Neural progenitor cell (in vitro differentiated cells): ENCODE results near the gene PIRT.

Experiments used
- EZH2phosphoT487 ChIP-seq: fragments of 200-600 bp; sonication (generic); IDR thresholded peaks from 2 replicates; pipeline ENCODE4 v1.6.1; 2017; ENCODE audit warnings: antibody characterized with exemption
- TF ChIP-seq, protein P1 (sequence below): fragments of 200-600 bp; sonication (generic); IDR thresholded peaks from 2 replicates; pipeline ENCODE4 v1.5.1; 2017; ENCODE audit warnings: antibody characterized with exemption, mild to moderate bottlenecking

DNA sequence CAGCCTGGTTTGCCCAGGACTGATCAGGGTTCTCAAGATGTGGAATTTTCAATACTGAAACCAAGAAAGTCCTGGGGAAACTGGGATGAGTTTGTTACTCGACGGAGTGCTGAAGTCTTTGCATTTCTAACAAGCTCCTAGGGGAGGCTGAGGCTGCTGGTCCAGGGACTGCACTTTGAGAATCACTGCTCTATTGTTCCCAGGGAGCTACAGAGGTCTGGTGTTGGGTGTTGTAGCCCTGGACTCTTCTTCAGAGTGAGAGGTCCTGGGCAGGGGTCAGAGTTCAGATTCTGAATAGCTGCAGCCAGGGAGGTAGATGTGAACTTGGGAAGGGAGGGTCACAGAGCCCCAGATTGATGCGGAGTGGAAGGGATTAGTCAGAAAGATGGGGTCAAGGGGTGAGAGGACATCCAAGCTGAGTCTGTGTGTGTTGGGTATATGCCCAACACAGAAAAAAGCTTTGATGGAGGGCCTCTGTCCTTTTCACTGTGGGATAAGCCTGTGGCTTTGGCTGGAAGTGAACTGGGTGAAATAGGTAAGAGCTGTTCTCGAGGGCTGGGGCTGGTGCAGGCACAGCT lies 48.1 kb downstream of the PIRT start:
- TF ChIP-seq, protein P1, sequence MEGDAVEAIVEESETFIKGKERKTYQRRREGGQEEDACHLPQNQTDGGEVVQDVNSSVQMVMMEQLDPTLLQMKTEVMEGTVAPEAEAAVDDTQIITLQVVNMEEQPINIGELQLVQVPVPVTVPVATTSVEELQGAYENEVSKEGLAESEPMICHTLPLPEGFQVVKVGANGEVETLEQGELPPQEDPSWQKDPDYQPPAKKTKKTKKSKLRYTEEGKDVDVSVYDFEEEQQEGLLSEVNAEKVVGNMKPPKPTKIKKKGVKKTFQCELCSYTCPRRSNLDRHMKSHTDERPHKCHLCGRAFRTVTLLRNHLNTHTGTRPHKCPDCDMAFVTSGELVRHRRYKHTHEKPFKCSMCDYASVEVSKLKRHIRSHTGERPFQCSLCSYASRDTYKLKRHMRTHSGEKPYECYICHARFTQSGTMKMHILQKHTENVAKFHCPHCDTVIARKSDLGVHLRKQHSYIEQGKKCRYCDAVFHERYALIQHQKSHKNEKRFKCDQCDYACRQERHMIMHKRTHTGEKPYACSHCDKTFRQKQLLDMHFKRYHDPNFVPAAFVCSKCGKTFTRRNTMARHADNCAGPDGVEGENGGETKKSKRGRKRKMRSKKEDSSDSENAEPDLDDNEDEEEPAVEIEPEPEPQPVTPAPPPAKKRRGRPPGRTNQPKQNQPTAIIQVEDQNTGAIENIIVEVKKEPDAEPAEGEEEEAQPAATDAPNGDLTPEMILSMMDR: no peak
- TF ChIP-seq EZH2phosphoT487: no peak
